GM12874 (cell line): ENCODE data around the gene RPL36A.

Experiments used
- CTCF ChIP-seq: IDR thresholded peaks from 2 replicates; pipeline ENCODE4 v1.5.1; 2011; ENCODE audit warnings: low read depth, mild to moderate bottlenecking, control low read depth, low read length, moderate library complexity; ENCODE audit not compliant: insufficient read depth

The RPL36A gene

DNA sequence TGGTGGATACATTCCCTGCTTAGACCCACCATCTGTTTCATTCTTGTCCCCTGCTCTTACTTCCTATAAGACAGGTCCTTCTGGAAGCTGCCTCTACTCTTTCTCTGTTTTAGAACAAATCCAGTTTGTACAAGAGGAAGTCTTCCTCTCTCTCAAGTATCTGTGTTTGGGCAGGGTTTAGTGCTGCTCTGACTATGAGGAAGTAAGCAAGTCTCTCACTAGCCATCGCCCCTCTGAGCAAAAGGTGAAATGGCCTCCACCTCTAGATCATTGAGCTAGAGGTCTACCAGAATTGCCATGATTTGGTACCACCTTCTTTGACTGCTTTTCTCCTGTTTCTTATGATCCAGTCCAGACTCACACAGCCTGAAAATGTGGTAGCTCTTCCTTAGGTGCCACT, 13.3 kb upstream of the RPL36A start:
- TF ChIP-seq CTCF: no peak

- TF ChIP-seq CTCF: no peak
These were observed 7.1 kb upstream of the RPL36A start for GRCh38 chrX:101383679-101384205.

DNA sequence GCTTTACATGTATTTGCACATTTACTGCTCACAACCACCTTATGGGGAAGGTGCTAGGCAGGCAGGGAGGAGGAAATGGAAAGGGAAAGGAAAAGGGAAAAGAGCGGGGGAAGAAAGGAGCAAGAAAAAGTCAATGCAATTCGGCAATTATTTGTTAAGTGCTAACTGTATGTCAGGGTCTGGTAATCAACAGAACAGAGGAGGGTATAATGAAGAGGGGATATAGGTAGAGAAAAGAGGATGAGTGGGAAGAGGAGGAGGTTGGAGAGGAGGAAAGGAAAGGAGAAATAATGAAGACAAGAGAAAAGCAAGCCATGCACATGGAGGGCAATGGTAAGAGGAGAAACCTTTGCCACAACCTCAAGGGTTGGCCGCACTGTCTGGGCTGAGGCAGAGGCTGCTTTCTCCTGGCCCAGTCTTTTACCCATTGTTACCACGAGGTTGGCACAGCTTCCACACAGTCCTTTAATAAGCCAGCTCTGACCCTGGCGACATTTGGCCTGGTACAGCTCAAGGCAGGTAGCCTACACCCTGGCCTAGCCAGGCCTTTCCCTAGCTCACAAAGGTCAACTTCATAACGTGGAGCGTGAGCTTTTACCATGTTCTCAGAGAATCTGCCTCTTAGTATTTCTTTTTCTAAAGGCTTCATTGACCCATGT, 5.7 kb upstream of the RPL36A start:
- TF ChIP-seq CTCF: no peak

DNA sequence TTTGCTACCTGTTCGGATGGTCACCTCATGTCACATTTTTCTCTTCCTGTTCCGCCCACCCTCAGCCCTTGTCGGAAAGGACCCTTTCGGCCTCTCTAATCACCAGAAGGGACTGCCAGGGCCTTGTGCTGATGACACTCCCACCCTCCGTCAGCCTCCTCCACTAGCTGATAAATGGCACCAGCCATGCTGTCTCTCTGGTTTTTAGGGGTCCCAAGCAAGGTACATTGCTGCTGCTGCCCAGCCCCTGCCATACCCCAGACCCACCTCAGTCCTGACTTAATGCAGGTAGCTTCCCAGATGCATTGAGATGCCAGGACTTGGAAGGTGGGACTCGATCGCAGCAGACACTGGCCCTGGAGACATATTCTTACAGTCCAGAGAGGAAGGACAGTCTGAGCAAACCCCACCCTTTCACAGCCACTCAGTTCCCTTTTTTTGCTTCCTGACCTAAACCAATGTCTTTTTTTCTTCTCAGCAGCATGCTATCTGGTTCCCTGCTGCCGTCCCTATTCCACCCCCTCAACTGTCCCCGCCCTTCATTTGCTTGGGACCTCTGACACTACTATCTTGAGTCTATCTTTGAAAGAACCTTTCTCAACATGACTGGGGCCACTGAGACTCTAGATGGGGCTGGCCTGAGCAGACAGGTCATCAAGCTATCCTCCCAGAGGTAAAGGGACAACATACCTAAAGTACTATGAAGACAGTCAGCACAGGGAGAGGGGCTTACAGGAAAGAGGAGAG, 4.8 kb upstream of the RPL36A start, which contains the start of gene BTK:
BTK (minus strand) TSS at position 397 of the 747 bp plus-strand sequence. CDS start 10,907 bp downstream, outside the sequence.
- TF ChIP-seq CTCF: no peak

DNA sequence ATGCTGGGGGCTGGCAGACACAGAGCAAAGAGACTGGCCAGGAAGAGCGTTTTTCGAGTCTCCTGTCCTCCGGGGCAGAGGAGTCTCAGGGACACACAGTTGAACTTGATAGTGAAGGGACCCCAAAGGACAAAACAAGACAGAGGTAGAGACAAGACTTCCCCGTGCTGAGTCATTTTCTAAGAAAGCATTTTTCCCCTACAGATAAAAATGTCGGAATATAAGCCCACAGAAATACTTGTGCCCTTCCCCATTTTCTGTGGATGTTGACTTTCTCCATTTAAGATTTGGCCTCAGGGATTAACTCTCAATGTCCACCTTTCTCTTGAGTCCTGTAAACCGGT, 4.3 kb upstream of the RPL36A start:
- TF ChIP-seq CTCF: no peak

GRCh38 chrX:101388604-101389003, 2.2 kb upstream of the RPL36A start:
- no peak for TF ChIP-seq CTCF

DNA sequence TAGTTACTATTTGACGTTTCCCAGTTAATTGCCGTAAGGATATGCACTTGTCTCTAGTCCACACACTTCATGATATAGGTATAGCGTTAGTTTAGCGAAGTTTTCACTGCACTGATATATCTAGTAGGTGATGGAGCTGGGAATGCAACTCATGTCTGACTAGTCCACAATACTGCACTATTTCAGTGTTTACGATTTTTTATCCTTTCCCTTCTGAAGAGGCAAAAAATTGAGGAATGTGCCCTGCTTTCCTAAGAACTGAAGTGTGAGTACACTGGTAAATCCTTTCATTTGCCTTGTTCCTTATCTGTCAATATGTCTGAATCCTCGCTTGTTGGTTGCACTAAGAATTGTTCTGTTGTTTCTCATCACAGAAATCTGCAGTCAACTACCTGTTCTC, 1.0 kb downstream of the RPL36A start:
- TF ChIP-seq CTCF: no peak
